GM18498 (cell line): ENCODE results near the gene SLC4A4.

Experiments
- ATAC-seq: cut with Tn5 transposase; IDR thresholded peaks from one replicate; pipeline ENCODE4 v1.9.1; 2021; ENCODE audit warnings: mild to moderate bottlenecking, moderate library complexity; ENCODE audit not compliant: unreplicated experiment

SLC4A4 gene

GRCh38 chr4:71338846-71339593, at the start of gene SLC4A4:
Gene SLC4A4 (plus strand): TSS chr4:71339020.
- peak; percentile 99 for ATAC-seq

- ATAC-seq, result no peak
Measured at GRCh38 chr4:71290074-71290473, 48.7 kb upstream of the SLC4A4 start.

- no peak for ATAC-seq
Measured at GRCh38 chr4:71290476-71290875, 48.3 kb upstream of the SLC4A4 start.

GRCh38 chr4:71292228-71292627, 46.6 kb upstream of the SLC4A4 start:
- no peak for ATAC-seq

- no peak for ATAC-seq
Measured at GRCh38 chr4:71293705-71294104, 45.1 kb upstream of the SLC4A4 start.

GRCh38 chr4:71294301-71294700, 44.5 kb upstream of the SLC4A4 start:
- ATAC-seq, result no peak

GRCh38 chr4:71296945-71297344, 41.9 kb upstream of the SLC4A4 start:
- ATAC-seq, result no peak

GRCh38 chr4:71300362-71300761, 38.5 kb upstream of the SLC4A4 start:
- no peak for ATAC-seq

GRCh38 chr4:71300964-71301363, 37.9 kb upstream of the SLC4A4 start:
- no peak for ATAC-seq

GRCh38 chr4:71303287-71303686, 35.5 kb upstream of the SLC4A4 start:
- no peak for ATAC-seq

GRCh38 chr4:71303850-71304249, 35.0 kb upstream of the SLC4A4 start:
- ATAC-seq, result no peak

- ATAC-seq, result no peak
Measured at GRCh38 chr4:71304289-71304850, 34.5 kb upstream of the SLC4A4 start.

GRCh38 chr4:71307729-71308128, 31.1 kb upstream of the SLC4A4 start:
- ATAC-seq, result no peak

GRCh38 chr4:71322425-71322824, 16.4 kb upstream of the SLC4A4 start:
- ATAC-seq, result no peak

- ATAC-seq, result no peak
Measured at GRCh38 chr4:71333368-71333767, 5.5 kb upstream of the SLC4A4 start.

GRCh38 chr4:71333960-71334359, 4.9 kb upstream of the SLC4A4 start:
- ATAC-seq, result no peak

- ATAC-seq, result no peak
Measured at GRCh38 chr4:71334465-71334882, 4.3 kb upstream of the SLC4A4 start.

GRCh38 chr4:71343670-71344466, 5.0 kb downstream of the SLC4A4 start:
- no peak for ATAC-seq

GRCh38 chr4:71346710-71347109, 7.9 kb downstream of the SLC4A4 start:
- no peak for ATAC-seq

- ATAC-seq, result no peak
Measured at GRCh38 chr4:71348586-71348985, 9.8 kb downstream of the SLC4A4 start.

- ATAC-seq, result no peak
Measured at GRCh38 chr4:71355045-71355444, 16.2 kb downstream of the SLC4A4 start.

GRCh38 chr4:71355971-71356370, 17.2 kb downstream of the SLC4A4 start:
- no peak for ATAC-seq
